Measurements from ENCODE around the gene ZSWIM5. TPM values are rescaled to one million over a fixed set of nuclear protein-coding genes. Genes with fewer than 3 reads are reported as not detected.
"Not testable (repeated sequence)": the region's sequence is repeated elsewhere in the genome, so short reads cannot be mapped to it uniquely, and the experiment has no call there.

Gene ZSWIM5
- polyA plus RNA-seq, 4 donors: 3.8 to 8.1 (median 4.3) TPM

- FAIRE-seq (no peak), DNase-seq (no peak)
- H3K4me3 ChIP-seq (ENCODE audit: low read depth in 1 of 3, low read length in 3 of 3): no peak overlapping the region
- 63 to 75% (median 68%) methylated on average over 2 of the region's 2 CpGs for WGBS, 3 donors
- peaks cover 0 to 4% of the 10 kb centered on the region in 2 donors for H3K9me3 ChIP-seq (ENCODE audit: control insufficient read depth in 2 of 2, insufficient read depth in 1 of 2, low read depth in 1 of 2, low read length in 1 of 2)
- no peaks in the 10 kb centered on the region for H3K4me1 ChIP-seq (ENCODE audit: control insufficient read depth in 3 of 3, insufficient read depth in 2 of 3, low read depth in 1 of 3, low read length in 2 of 3)
- peaks cover 0 to 2% (median 0%) of the 10 kb centered on the region in 3 donors for H3K27me3 ChIP-seq (ENCODE audit: control insufficient read depth in 3 of 3, insufficient read depth in 3 of 3, low read length in 3 of 3)
- no peak overlapping the region for H3K27ac ChIP-seq (ENCODE audit: low read depth in 1 of 3, low read length in 2 of 3)
- no peaks in the 10 kb centered on the region for H3K36me3 ChIP-seq (ENCODE audit: control insufficient read depth in 3 of 3, insufficient read depth in 2 of 3, low read depth in 1 of 3, low read length in 3 of 3)
These were observed 89.6 kb downstream of the ZSWIM5 start for GRCh38 chr1:45116820-45117219.

DNA sequence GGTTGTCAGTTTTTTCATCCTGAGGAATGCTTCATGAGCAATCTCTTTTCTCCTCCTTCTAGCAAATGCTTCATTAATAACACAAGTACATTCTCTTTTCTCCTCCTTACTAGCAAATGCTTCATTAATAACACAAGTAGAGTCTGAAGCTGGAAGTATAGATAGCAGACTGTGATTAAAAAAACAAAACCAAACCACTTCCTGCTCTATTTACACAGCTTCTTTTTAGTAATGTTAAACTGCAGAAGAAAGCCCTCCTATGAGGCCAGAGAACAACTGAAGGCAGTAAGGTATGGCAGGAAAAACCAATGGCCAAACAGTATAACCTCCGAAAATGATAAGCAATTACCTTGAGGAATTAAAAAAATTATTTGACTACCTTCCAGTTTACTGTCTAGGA is 90.1 kb downstream of the ZSWIM5 start:
- Histone ChIP-seq H3K4me1 (ENCODE audit: control insufficient read depth in 3 of 3, insufficient read depth in 2 of 3, low read depth in 1 of 3, low read length in 2 of 3) (no peaks in the 10 kb centered on the region), H3K27ac (ENCODE audit: low read depth in 1 of 3, low read length in 2 of 3) (no peak overlapping the region), H3K9me3 (ENCODE audit: control insufficient read depth in 2 of 2, insufficient read depth in 1 of 2, low read depth in 1 of 2, low read length in 1 of 2) (peaks cover 0 to 7% of the 10 kb centered on the region in 2 donors), H3K27me3 (ENCODE audit: control insufficient read depth in 3 of 3, insufficient read depth in 3 of 3, low read length in 3 of 3) (no peaks in the 10 kb centered on the region), H3K4me3 (ENCODE audit: low read depth in 1 of 3, low read length in 3 of 3) (no peak overlapping the region), H3K36me3 (ENCODE audit: control insufficient read depth in 3 of 3, insufficient read depth in 2 of 3, low read depth in 1 of 3, low read length in 3 of 3) (no peaks in the 10 kb centered on the region)
- FAIRE-seq (no peak), DNase-seq (peak in 1 of 2 donors; percentile 36)
- WGBS, 3 donors: 60 to 71% (median 62%) methylated on average over 1 of the region's 1 CpG

DNA sequence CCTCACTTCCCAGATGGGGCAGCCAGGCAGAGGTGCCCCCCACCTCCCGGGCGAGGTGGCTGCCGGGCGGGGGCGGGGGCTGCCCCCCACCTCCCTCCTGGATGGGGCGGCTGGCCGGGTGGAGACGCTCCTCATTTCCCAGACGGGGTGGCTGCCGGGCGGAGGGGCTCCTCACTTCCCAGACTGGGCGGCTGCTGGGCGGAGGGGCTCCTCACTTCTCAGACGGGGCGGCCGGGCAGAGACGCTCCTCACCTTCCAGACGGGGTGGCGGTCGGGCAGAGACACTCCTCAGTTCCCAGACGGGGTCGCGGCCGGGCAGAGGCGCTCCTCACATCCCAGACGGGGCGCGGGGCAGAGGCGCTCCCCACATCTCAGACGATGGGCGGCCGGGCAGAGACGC is 91.2 kb downstream of the ZSWIM5 start:
- WGBS, 3 donors: 94 to 98% (median 98%) methylated on average over 28 to 33 of the region's 33 CpGs
- H3K4me1 ChIP-seq (ENCODE audit: control insufficient read depth in 3 of 3, insufficient read depth in 2 of 3, low read depth in 1 of 3, low read length in 2 of 3); H3K36me3 ChIP-seq (ENCODE audit: control insufficient read depth in 3 of 3, insufficient read depth in 2 of 3, low read depth in 1 of 3, low read length in 3 of 3); H3K27ac ChIP-seq (ENCODE audit: low read depth in 1 of 3, low read length in 2 of 3); FAIRE-seq; DNase-seq; H3K9me3 ChIP-seq (ENCODE audit: control insufficient read depth in 2 of 2, insufficient read depth in 1 of 2, low read depth in 1 of 2, low read length in 1 of 2); H3K27me3 ChIP-seq (ENCODE audit: control insufficient read depth in 3 of 3, insufficient read depth in 3 of 3, low read length in 3 of 3); H3K4me3 ChIP-seq (ENCODE audit: low read depth in 1 of 3, low read length in 3 of 3): not testable (repeated sequence)

DNA sequence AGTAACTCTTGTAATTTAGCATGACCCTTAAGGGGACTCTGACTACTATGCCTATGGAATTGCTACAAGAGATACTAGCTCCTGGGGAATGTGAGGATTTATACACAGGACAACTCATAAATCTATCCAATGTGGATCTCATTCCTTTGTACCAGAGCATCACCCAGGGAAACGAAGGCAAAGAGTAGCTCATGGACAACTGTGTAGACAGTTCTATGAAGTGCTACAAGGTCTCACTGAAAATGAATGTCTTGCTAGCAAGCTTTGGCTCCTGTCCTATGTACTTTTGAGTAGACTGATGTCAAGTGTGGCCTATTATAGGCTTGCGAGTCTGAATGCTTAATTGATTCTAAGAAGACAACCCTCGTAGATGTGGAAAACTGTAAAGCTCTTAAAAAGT is 93.7 kb downstream of the ZSWIM5 start:
- peaks cover 0 to 7% of the 10 kb centered on the region in 2 donors for H3K9me3 ChIP-seq (ENCODE audit: control insufficient read depth in 2 of 2, insufficient read depth in 1 of 2, low read depth in 1 of 2, low read length in 1 of 2)
- no peak for FAIRE-seq
- WGBS, 3 donors: 90 to 99% (median 92%) methylated on average over 3 of the region's 3 CpGs

GRCh38 chr1:45111239-45111638 is 95.2 kb downstream of the ZSWIM5 start:
- FAIRE-seq (no peak), DNase-seq (no peak)
- Histone ChIP-seq H3K4me3 (ENCODE audit: low read depth in 1 of 3, low read length in 3 of 3) (no peak overlapping the region), H3K36me3 (ENCODE audit: control insufficient read depth in 3 of 3, insufficient read depth in 2 of 3, low read depth in 1 of 3, low read length in 3 of 3) (no peaks in the 10 kb centered on the region), H3K27me3 (ENCODE audit: control insufficient read depth in 3 of 3, insufficient read depth in 3 of 3, low read length in 3 of 3) (no peaks in the 10 kb centered on the region), H3K4me1 (ENCODE audit: control insufficient read depth in 3 of 3, insufficient read depth in 2 of 3, low read depth in 1 of 3, low read length in 2 of 3) (no peaks in the 10 kb centered on the region), H3K9me3 (ENCODE audit: control insufficient read depth in 2 of 2, insufficient read depth in 1 of 2, low read depth in 1 of 2, low read length in 1 of 2) (peaks cover 0 to 14% of the 10 kb centered on the region in 2 donors), H3K27ac (ENCODE audit: low read depth in 1 of 3, low read length in 2 of 3) (no peak overlapping the region)
- 93 to 98% (median 96%) methylated on average over 2 of the region's 2 CpGs for WGBS, 3 donors

More for the DNA sequence above, 93.7 kb downstream of the ZSWIM5 start:
- Histone ChIP-seq H3K27me3 (ENCODE audit: control insufficient read depth in 3 of 3, insufficient read depth in 3 of 3, low read length in 3 of 3) (no peaks in the 10 kb centered on the region), H3K27ac (ENCODE audit: low read depth in 1 of 3, low read length in 2 of 3) (no peak overlapping the region), H3K4me3 (ENCODE audit: low read depth in 1 of 3, low read length in 3 of 3) (no peak overlapping the region), H3K36me3 (ENCODE audit: control insufficient read depth in 3 of 3, insufficient read depth in 2 of 3, low read depth in 1 of 3, low read length in 3 of 3) (no peaks in the 10 kb centered on the region), H3K4me1 (ENCODE audit: control insufficient read depth in 3 of 3, insufficient read depth in 2 of 3, low read depth in 1 of 3, low read length in 2 of 3) (no peaks in the 10 kb centered on the region)
- DNase-seq: no peak

DNA sequence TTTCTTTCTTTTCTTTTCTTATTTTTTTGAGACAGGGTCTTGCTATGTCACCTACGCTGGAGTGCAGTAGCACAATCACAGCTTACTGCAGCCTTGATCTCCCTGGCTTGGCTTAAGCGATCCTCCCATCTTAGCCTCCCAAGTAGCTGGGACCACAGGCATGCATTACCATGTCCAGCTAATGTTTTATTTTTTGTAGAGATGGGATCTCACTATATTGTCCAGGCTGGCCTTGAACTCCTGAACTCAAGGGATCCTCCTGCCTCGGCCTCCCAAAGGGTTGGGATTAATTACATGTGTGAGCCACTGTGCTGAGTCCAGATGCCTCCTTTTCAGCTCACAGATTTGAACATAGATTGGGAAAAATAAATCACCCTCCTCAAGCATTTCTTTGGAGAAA is 98.6 kb downstream of the ZSWIM5 start:
- WGBS, 3 donors: 93 to 95% (median 94%) methylated on average over 3 of the region's 3 CpGs

GRCh38 chr1:45106864-45107263 is 99.5 kb downstream of the ZSWIM5 start:
- H3K9me3 ChIP-seq (ENCODE audit: control insufficient read depth in 2 of 2, insufficient read depth in 1 of 2, low read depth in 1 of 2, low read length in 1 of 2): peaks cover 0 to 25% of the 10 kb centered on the region in 2 donors
- H3K27ac ChIP-seq (ENCODE audit: low read depth in 1 of 3, low read length in 2 of 3); H3K27me3 ChIP-seq (ENCODE audit: control insufficient read depth in 3 of 3, insufficient read depth in 3 of 3, low read length in 3 of 3); DNase-seq; H3K36me3 ChIP-seq (ENCODE audit: control insufficient read depth in 3 of 3, insufficient read depth in 2 of 3, low read depth in 1 of 3, low read length in 3 of 3); FAIRE-seq; H3K4me3 ChIP-seq (ENCODE audit: low read depth in 1 of 3, low read length in 3 of 3); H3K4me1 ChIP-seq (ENCODE audit: control insufficient read depth in 3 of 3, insufficient read depth in 2 of 3, low read depth in 1 of 3, low read length in 2 of 3): not testable (repeated sequence)
- 82 to 85% (median 82%) methylated on average over 6 of the region's 6 CpGs for WGBS, 3 donors

More for the DNA sequence above, 98.6 kb downstream of the ZSWIM5 start:
- DNase-seq: no peak
- Histone ChIP-seq H3K27ac (ENCODE audit: low read depth in 1 of 3, low read length in 2 of 3) (no peak overlapping the region), H3K27me3 (ENCODE audit: control insufficient read depth in 3 of 3, insufficient read depth in 3 of 3, low read length in 3 of 3) (no peaks in the 10 kb centered on the region), H3K4me3 (ENCODE audit: low read depth in 1 of 3, low read length in 3 of 3) (no peak overlapping the region), H3K9me3 (ENCODE audit: control insufficient read depth in 2 of 2, insufficient read depth in 1 of 2, low read depth in 1 of 2, low read length in 1 of 2) (peaks cover 0 to 25% of the 10 kb centered on the region in 2 donors), H3K4me1 (ENCODE audit: control insufficient read depth in 3 of 3, insufficient read depth in 2 of 3, low read depth in 1 of 3, low read length in 2 of 3) (no peaks in the 10 kb centered on the region), H3K36me3 (ENCODE audit: control insufficient read depth in 3 of 3, insufficient read depth in 2 of 3, low read depth in 1 of 3, low read length in 3 of 3) (no peaks in the 10 kb centered on the region)
- FAIRE-seq: no peak

DNA sequence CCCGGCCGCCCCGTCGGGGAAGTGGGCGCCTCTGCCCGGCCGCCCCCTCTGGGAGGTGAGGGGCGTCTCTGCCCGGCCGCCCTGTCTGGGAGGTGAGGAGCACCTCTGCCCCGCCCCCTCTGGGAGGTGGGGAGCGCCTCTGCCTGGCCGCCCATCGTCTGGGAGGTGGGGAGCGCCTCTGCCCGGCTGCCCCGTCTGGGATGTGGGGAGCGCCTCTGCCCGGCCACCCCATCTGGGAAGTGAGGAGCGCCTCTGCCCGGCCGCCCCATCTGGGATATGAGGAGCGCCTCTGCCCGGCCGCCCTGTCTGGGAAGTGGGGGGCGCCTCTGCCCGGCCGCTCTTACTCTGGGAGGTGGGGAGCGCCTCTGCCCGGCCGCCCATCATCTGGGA is 100.3 kb downstream of the ZSWIM5 start:
- H3K4me1 ChIP-seq (ENCODE audit: control insufficient read depth in 3 of 3, insufficient read depth in 2 of 3, low read depth in 1 of 3, low read length in 2 of 3); DNase-seq: not testable (repeated sequence)
- 94 to 100% (median 98%) methylated on average over 14 to 31 of the region's 31 CpGs for WGBS, 3 donors

DNA sequence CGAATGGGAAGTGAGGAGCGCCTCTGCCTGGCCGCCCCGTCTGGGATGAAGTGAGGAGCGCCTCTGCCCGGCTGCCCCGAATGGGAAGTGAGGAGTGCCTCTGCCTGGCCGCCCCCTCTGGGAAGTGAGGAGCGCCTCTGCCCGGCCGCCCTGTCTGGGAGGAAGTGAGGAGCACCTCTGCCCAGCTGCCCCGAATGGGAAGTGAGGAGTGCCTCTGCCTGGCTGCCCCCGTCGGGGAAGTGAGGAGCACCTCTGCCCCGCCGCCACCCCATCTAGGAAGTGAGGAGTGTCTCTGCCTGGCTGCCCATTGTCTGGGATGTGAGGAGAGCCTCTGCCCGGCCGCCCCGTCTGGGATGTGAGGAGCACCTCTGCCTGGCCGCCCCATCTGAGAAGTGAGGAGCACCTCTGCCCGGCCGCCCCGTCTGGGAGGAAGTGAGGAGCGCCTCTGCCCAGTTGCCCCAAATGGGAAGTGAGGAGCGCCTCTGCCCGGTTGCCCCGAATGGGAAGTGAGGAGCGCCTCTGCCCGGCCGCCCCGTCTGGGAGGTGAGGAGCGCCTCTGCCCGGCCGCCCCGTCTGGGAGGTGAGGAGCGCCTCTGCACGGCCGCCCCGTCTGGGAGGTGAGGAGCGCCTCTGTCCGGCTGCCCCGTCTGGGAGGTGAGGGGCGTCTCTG is 100.8 kb downstream of the ZSWIM5 start:
- H3K36me3 ChIP-seq (ENCODE audit: control insufficient read depth in 3 of 3, insufficient read depth in 2 of 3, low read depth in 1 of 3, low read length in 3 of 3); FAIRE-seq; H3K27ac ChIP-seq (ENCODE audit: low read depth in 1 of 3, low read length in 2 of 3); DNase-seq; H3K4me3 ChIP-seq (ENCODE audit: low read depth in 1 of 3, low read length in 3 of 3); H3K27me3 ChIP-seq (ENCODE audit: control insufficient read depth in 3 of 3, insufficient read depth in 3 of 3, low read length in 3 of 3); H3K4me1 ChIP-seq (ENCODE audit: control insufficient read depth in 3 of 3, insufficient read depth in 2 of 3, low read depth in 1 of 3, low read length in 2 of 3): not testable (repeated sequence)
- 95 to 97% (median 97%) methylated on average over 40 to 43 of the region's 43 CpGs for WGBS, 3 donors
- peaks cover 0 to 22% of the 10 kb centered on the region in 2 donors for H3K9me3 ChIP-seq (ENCODE audit: control insufficient read depth in 2 of 2, insufficient read depth in 1 of 2, low read depth in 1 of 2, low read length in 1 of 2)

More for the DNA sequence above, 100.3 kb downstream of the ZSWIM5 start:
- not testable (repeated sequence) for H3K27me3 ChIP-seq (ENCODE audit: control insufficient read depth in 3 of 3, insufficient read depth in 3 of 3, low read length in 3 of 3); H3K27ac ChIP-seq (ENCODE audit: low read depth in 1 of 3, low read length in 2 of 3); H3K4me3 ChIP-seq (ENCODE audit: low read depth in 1 of 3, low read length in 3 of 3); H3K36me3 ChIP-seq (ENCODE audit: control insufficient read depth in 3 of 3, insufficient read depth in 2 of 3, low read depth in 1 of 3, low read length in 3 of 3); FAIRE-seq
- H3K9me3 ChIP-seq (ENCODE audit: control insufficient read depth in 2 of 2, insufficient read depth in 1 of 2, low read depth in 1 of 2, low read length in 1 of 2): peaks cover 0 to 22% of the 10 kb centered on the region in 2 donors
